Stomach smooth muscle (tissue), 2 donors: ENCODE results near the gene RAD18.
A peak's percentile ranks its signal among the peaks of the same experiment; 100 is the strongest.

Experiments
- H3K27ac ChIP-seq: one replicate; pipeline ENCODE4 v1.7.0; 2013; ENCODE audit warnings: mild to moderate bottlenecking, low read length, inconsistent platforms
- H3K27me3 ChIP-seq, 2 donors: one replicate each; pipeline ENCODE4 v1.7.0; 2013; ENCODE audit warnings: low read length in 2 of 2; ENCODE audit not compliant: insufficient read depth in 2 of 2, control insufficient read depth in 1 of 2
- H3K36me3 ChIP-seq, 2 donors: one replicate each; pipeline ENCODE4 v1.7.0; 2013; ENCODE audit warnings: low read length in 2 of 2; ENCODE audit not compliant: control insufficient read depth in 2 of 2, insufficient read depth in 2 of 2
- H3K4me1 ChIP-seq: one replicate; pipeline ENCODE4 v1.7.0; 2013; ENCODE audit warnings: low read length; ENCODE audit not compliant: control insufficient read depth, insufficient read depth
- H3K4me3 ChIP-seq, 2 donors: one replicate each; pipeline ENCODE4 v1.7.0; 2013; ENCODE audit warnings: low read length in 2 of 2
- H3K9ac ChIP-seq, 2 donors: one replicate each; pipeline ENCODE4 v1.7.0; 2013; ENCODE audit warnings: low read length in 2 of 2, mild to moderate bottlenecking in 1 of 2
- H3K9me3 ChIP-seq, 2 donors: one replicate each; pipeline ENCODE4 v1.7.0; 2013; ENCODE audit warnings: low read length in 2 of 2; ENCODE audit not compliant: control insufficient read depth in 2 of 2
- donor health status: healthy.
- donor health status: Pancreatic carcinoma.

RAD18 gene

GRCh38 chr3:8966150-8966819 lies 3.0 kb upstream of the RAD18 start:
- no peak overlapping the region for H3K9ac ChIP-seq
- H3K9me3 ChIP-seq: no peaks in the 10 kb centered on the region
- H3K27ac ChIP-seq: no peak overlapping the region

GRCh38 chr3:8964436-8965370 lies 1.4 kb upstream of the RAD18 start:
- no peak overlapping the region for H3K27ac ChIP-seq
- H3K9ac ChIP-seq: no peak overlapping the region
- H3K4me3 ChIP-seq: no peak overlapping the region
- H3K9me3 ChIP-seq: no peaks in the 10 kb centered on the region
- H3K27me3 ChIP-seq: no peaks in the 10 kb centered on the region
- H3K36me3 ChIP-seq: no peaks in the 10 kb centered on the region
- peaks cover 9% of the 10 kb centered on the region for H3K4me1 ChIP-seq

More at GRCh38 chr3:8966150-8966819, 3.0 kb upstream of the RAD18 start:
- peaks cover 0 to 3% of the 10 kb centered on the region in 2 donors for H3K27me3 ChIP-seq
- no peak overlapping the region for H3K4me3 ChIP-seq
- peaks cover 9% of the 10 kb centered on the region for H3K4me1 ChIP-seq
- no peaks in the 10 kb centered on the region for H3K36me3 ChIP-seq

GRCh38 chr3:8962226-8962861 lies 928 bp downstream of the RAD18 start:
- H3K4me1 ChIP-seq: peaks cover 9% of the 10 kb centered on the region
- H3K4me3 ChIP-seq: peak overlapping the region; percentile 95 to 96

GRCh38 chr3:8959668-8960067 lies 3.6 kb downstream of the RAD18 start:
- Histone ChIP-seq H3K36me3 (no peaks in the 10 kb centered on the region), H3K9ac (no peak overlapping the region), H3K4me3 (no peak overlapping the region), H3K4me1 (peaks cover 9% of the 10 kb centered on the region), H3K27ac (no peak overlapping the region), H3K27me3 (no peaks in the 10 kb centered on the region), H3K9me3 (no peaks in the 10 kb centered on the region)

More at GRCh38 chr3:8962226-8962861, 928 bp downstream of the RAD18 start:
- H3K27ac ChIP-seq: peak overlapping the region; percentile 70
- peak overlapping the region; percentile 85 to 96 for H3K9ac ChIP-seq
- H3K9me3 ChIP-seq: no peaks in the 10 kb centered on the region
- H3K36me3 ChIP-seq: no peaks in the 10 kb centered on the region
- no peaks in the 10 kb centered on the region for H3K27me3 ChIP-seq

- Histone ChIP-seq H3K27ac (no peak overlapping the region), H3K36me3 (no peaks in the 10 kb centered on the region)
Measured at GRCh38 chr3:8954938-8955763, 8.1 kb downstream of the RAD18 start.

GRCh38 chr3:8953313-8953712 lies 10.0 kb downstream of the RAD18 start:
- Histone ChIP-seq H3K4me3 (no peak overlapping the region), H3K27ac (no peak overlapping the region), H3K36me3 (no peaks in the 10 kb centered on the region), H3K4me1 (no peaks in the 10 kb centered on the region), H3K27me3 (no peaks in the 10 kb centered on the region), H3K9me3 (no peaks in the 10 kb centered on the region), H3K9ac (no peak overlapping the region)

More at GRCh38 chr3:8954938-8955763, 8.1 kb downstream of the RAD18 start:
- no peak overlapping the region for H3K9ac ChIP-seq
- no peak overlapping the region for H3K4me3 ChIP-seq
- H3K4me1 ChIP-seq: no peaks in the 10 kb centered on the region
- H3K27me3 ChIP-seq: no peaks in the 10 kb centered on the region
- no peaks in the 10 kb centered on the region for H3K9me3 ChIP-seq

GRCh38 chr3:8952130-8952529 lies 11.1 kb downstream of the RAD18 start:
- no peaks in the 10 kb centered on the region for H3K36me3 ChIP-seq
- H3K9ac ChIP-seq: no peak overlapping the region
- H3K27ac ChIP-seq: no peak overlapping the region

GRCh38 chr3:8945890-8946600 lies 17.2 kb downstream of the RAD18 start:
- H3K9me3 ChIP-seq: no peaks in the 10 kb centered on the region
- no peak overlapping the region for H3K9ac ChIP-seq
- H3K36me3 ChIP-seq: peaks cover 5 to 10% of the 10 kb centered on the region in 2 donors

More at GRCh38 chr3:8952130-8952529, 11.1 kb downstream of the RAD18 start:
- H3K4me3 ChIP-seq: no peak overlapping the region
- no peaks in the 10 kb centered on the region for H3K4me1 ChIP-seq
- no peaks in the 10 kb centered on the region for H3K27me3 ChIP-seq
- no peaks in the 10 kb centered on the region for H3K9me3 ChIP-seq

GRCh38 chr3:8942746-8943488 lies 20.4 kb downstream of the RAD18 start:
- Histone ChIP-seq H3K27ac (no peak overlapping the region), H3K9me3 (no peaks in the 10 kb centered on the region), H3K4me1 (no peaks in the 10 kb centered on the region), H3K4me3 (no peak overlapping the region), H3K27me3 (no peaks in the 10 kb centered on the region), H3K9ac (no peak overlapping the region), H3K36me3 (peaks cover 10 to 16% of the 10 kb centered on the region in 2 donors)

More at GRCh38 chr3:8945890-8946600, 17.2 kb downstream of the RAD18 start:
- Histone ChIP-seq H3K27ac (no peak overlapping the region), H3K4me1 (no peaks in the 10 kb centered on the region), H3K27me3 (no peaks in the 10 kb centered on the region), H3K4me3 (no peak overlapping the region)
